GM10847 (cell line): ENCODE data around the gene TLX3.

Source experiments
- POLR2A ChIP-seq: IDR thresholded peaks from 2 replicates; pipeline ENCODE4 v1.6.1; 2011; ENCODE audit not compliant: insufficient read length; ENCODE audit errors: extremely low read depth

The TLX3 gene

DNA sequence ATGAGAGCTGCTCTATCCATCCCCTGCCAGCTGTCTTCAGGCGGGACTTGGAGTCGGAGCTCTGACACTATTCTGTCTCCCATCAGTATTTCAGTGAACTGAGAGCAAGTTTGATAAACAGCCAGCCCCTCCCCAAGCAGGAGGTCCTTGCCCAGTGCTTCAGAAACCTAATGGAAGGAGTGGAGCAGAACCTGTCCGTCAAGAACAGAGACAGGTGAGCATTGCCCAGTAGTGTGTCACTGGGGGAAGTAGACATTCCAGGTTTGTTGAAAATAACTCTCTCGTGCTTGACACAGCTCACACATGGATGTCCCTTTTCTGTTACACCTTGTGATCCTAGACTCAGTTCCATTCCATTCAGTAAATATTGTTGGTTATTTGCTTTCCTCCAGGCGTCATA is 13.2 kb upstream of the TLX3 start:
- TF ChIP-seq POLR2A: no peak

DNA sequence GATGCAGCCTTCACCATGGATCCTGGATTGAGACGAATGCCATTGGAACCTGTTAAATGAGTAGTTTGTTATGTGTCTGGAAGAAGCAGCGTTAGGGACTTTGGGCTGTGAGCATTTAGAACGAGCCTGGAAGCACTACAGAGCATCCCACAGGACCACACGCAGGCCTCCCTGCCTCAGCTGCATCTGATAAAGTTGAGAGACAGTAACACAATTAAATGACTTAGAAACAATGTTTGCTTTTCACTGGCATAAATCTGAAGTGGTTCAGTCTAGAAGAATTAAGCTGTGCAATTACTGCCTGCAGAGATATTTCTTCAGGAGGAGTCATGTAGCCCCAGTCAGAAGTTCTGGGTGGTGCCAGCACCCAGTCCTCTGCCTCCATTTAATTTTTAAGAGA is 9.8 kb upstream of the TLX3 start:
- TF ChIP-seq POLR2A: no peak

DNA sequence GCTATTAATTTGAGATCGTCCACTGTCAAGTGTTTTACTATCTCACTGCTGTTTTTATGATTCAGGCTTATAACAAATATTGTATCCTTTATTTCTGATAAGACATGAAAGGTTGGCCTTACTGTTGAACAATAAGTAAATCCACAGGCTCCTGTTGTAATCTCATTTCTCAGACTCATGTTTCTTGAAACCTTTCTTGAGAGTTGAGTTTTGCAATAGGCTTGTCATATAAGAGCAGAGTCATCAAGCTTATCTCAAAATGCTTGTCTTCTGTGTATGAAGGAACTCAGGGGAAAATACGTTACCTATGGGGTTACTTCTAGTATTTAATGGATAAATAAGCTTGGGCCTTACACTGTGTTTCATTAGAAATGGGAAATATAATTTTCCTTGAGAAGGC is 9.2 kb upstream of the TLX3 start:
- no peak for TF ChIP-seq POLR2A

DNA sequence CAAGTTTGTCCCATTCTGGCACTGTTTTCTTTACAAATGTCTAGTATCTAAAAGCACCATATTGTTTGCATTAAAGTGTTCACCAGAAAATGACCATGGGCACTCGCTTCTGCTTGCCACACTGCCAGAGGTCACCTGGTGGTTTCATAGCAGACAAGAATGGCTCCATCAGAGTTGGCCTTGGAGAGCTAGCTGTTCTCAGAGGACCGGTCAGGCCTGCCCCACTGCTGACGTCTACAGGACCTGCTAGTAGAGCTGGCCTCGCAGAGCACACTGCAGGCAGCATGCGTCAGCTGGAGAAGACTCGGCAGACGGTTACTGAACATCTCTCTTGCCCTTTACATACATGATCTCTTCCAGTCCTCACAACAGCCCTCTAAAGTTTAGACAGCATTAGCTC is 8.7 kb upstream of the TLX3 start:
- no peak for TF ChIP-seq POLR2A

DNA sequence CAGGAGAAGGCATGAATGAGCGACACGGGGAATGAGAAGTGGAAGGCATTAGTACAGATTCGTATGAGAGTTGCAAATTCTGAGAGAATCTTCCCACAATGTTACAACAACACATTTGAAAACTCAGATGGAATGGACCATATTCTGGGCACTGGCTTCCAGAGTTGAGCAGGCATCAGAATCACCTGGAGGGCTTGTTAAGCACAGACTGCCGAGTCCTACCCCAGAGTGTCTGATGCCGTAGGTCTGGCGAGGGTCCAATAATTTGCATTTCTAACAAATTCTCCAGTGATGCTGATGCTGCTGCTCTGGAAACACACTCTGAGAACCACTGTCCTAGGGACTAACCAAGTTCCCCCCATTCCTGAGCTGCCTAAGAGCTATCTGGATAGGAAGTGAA is 2.9 kb upstream of the TLX3 start:
- TF ChIP-seq POLR2A: no peak

DNA sequence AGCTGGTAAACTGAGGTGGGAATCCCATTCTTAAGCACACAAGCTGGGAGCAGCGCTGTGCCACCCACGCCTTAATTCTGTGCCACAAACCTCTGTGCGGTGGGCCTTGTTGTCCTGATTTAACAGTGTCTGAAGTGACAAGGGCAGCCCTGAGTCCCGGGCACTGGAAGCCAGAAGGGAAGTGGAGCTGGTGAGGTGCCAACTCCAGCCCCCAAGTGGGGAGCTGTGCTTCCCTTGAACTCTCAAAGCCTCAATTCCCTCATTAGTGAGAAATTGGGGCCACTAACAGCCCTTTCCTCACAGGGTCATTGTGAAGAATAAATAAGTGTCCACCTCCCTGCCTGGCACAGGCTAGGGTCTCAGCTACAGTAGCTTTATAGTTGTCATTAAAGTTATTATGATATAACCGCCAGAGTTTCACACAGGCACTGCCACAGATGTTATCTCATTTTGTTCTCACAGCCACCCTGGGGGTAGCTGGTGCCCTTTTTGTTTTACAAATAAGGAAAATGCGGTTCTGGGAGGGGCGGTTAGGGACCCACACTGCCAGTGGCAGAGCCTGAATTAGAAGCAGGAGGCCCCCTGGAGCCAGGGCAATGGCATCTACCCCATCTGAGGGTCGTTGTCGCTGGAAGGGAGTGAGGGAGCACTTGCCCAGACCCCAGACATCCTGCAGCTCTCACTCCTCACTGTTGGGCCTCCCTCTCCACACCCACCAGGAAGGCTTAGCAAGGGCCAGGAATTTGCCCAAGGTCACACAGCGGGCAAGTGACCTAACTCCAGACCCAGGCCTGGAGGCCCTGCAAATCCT is 2.1 kb upstream of the TLX3 start:
- TF ChIP-seq POLR2A: no peak

DNA sequence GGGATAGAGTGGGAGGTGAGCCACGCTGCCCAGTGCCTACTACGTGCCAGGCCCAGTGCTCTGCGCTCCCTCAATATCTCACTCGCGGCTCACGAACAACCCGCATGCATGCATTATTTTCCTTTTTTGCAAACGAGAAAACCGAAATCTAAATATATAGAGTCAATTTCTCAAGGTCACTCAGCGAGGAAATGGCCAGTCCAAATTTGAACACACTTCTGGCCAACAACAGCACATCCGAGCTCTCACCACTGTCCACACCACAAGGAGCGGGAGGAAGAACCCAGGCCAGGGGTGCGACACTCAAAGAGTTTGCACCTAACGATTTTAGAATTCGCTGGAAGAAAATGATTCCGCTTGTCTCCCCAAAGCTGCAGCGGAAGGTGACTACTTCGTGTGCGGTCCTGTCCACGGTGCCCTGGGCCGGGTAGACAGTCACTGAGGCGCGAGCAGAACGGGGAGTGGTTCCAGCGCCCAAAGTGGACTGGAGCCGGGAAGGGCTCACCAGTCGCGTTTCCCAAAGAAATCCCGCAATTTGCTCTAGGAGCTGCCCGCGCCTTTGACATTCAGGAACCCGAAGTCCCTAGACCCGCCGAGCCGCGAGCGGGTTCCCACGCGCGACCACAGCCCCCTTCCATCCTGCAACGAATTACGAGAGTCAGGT is 1.1 kb upstream of the TLX3 start:
- TF ChIP-seq POLR2A: no peak

DNA sequence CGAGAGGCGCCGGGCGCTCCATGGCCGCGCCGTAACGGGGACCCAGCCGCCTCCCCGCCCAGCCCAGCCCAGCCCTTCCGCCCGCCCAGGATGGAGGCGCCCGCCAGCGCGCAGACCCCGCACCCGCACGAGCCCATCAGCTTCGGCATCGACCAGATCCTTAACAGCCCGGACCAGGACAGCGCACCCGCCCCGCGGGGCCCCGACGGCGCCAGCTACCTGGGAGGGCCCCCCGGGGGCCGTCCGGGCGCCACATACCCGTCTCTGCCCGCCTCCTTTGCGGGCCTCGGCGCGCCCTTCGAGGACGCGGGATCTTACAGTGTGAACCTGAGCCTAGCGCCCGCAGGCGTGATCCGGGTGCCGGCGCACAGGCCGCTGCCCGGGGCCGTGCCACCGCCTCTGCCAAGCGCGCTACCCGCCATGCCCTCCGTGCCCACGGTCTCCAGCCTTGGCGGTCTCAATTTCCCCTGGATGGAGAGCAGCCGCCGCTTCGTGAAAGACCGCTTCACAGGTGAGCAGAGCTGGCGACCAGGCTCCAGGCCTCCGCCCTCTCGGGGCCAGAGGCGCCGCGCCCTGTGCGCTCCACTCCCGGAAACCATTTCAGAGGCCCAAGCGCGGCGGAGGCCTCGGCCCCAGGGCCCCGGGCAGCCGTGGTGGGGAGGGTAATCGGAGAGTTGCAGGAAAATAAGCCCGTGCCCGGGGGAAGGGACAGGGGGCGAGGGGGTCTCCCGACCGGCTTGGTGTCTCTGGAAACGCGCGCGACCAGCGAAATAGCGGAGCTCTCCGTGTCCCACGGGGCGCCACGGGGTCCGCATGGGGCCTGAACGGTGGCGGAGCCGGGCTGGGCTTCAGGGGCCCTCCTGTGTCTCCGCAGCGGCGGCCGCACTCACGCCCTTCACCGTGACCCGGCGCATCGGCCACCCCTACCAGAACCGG is 496 bp downstream of the TLX3 start:
- TF ChIP-seq POLR2A: no peak

DNA sequence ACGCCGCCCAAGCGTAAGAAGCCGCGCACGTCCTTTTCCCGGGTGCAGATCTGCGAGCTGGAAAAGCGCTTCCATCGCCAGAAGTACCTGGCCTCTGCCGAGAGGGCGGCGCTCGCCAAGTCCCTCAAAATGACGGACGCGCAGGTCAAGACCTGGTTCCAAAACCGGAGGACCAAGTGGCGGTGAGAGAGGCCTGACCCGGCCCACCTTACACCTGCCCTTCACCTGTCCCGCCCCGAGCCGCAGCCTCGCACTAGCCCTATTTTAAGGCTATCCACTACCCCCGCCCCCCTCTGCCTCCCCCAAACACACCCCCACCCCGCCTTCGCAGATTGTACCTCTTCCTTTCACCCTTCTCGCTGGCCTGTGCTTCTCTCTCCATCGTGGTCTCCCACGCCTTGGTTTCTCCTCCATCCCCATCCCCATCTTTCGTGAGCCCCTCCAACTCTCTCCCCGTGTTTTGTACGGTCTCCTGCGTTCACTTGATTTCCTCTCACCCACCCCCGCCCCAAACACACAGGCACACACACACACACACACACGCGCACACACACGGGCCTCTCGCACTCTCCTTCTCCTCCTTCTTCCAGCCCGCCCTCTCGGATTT is 1.3 kb downstream of the TLX3 start:
- TF ChIP-seq POLR2A: no peak

DNA sequence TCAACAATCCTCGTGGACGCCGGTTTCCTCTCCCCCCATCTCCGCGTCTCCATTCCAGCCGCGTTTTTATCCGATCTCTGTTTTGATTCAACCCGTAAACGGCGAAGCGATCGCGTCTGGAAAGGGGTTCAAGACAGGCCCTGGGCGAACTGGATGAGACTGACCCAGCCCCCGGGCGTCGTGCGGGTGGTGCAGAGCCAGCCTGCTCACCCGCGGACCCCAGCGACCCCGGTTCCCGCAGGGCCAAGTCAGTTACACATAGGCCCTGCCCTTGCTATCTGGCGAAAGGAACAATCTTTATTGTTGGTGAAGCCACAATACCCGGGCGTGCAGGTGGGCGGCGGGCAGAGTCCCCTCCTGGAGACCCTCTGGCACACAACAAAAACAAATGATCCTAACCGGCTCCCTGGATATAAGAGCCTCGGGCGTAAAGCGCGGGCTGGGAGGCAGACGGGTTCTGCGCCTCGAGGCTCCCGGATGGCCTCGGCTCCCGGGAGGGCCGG is 1.8 kb downstream of the TLX3 start:
- no peak for TF ChIP-seq POLR2A

DNA sequence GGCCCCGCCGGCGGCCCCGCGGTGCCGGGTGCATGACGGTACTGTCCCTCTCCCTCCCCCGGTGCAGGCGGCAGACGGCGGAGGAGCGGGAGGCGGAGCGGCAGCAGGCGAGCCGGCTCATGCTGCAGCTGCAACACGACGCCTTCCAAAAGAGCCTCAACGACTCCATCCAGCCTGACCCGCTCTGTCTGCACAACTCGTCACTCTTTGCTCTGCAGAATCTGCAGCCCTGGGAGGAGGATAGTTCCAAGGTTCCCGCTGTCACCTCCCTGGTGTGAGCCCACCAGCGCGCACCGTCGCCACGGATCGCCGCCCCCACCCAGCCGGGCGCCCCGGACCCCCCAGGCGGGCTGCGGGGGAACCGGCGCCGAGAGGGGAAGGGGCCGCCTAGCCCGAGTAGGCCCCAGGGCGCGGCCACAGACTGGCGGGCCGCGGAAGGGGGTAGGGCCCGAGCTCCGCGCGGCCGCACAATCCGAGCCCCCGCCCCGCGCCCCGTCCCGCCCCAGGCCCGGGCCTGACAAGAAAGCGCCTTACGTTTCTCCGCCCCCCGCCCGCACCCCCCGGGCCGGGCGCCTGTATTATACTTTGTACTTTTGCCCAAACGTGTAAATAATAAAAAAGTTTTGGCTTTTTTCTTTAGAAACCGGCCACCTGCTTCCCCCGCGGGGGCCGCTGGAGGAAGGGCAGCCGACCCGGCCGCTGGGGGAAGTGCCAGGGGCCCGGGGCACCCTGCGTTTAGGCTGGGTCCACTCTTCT is 2.5 kb downstream of the TLX3 start:
- TF ChIP-seq POLR2A: no peak

DNA sequence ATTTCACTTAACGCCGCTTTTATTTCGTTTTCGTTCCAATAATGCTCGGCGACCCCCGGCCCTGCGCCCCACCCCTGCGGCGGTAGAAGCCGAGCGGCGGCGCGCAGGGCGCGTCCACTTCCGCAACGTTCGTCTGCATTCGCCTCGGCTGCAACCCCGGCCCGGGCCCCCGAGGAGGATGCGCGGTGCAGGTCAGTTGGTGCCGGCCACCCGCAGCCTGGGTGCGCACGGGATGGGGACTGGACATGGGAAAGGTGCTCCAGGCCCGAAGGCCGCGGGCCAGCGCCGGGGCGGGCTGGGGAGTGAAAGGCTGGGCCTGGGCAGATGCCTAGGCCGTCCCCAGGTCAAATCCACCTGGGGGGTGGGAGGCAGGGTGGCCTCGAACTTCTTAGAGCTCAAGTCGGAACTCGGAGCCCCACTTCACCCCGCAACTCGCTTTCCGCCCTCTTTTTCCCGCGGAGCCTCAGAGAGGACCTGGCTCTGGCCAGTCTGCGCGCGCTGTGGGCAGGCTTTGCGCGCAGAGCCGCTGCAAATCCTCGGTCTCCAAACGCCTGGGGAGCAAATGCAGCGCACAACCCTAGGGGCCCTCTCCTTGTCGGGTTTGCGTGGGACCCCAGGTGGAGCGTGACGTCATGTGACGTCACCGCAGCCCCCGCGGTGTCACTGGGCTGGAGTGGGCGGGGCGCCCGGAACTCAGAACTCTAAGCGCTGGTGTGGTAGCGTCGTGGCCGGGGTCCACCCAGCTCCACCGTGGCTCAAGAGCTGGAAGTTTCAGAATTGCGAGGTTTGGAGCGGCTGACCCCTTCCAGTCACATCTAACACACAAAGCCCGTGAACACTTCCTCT is 3.3 kb downstream of the TLX3 start:
- no peak for TF ChIP-seq POLR2A

DNA sequence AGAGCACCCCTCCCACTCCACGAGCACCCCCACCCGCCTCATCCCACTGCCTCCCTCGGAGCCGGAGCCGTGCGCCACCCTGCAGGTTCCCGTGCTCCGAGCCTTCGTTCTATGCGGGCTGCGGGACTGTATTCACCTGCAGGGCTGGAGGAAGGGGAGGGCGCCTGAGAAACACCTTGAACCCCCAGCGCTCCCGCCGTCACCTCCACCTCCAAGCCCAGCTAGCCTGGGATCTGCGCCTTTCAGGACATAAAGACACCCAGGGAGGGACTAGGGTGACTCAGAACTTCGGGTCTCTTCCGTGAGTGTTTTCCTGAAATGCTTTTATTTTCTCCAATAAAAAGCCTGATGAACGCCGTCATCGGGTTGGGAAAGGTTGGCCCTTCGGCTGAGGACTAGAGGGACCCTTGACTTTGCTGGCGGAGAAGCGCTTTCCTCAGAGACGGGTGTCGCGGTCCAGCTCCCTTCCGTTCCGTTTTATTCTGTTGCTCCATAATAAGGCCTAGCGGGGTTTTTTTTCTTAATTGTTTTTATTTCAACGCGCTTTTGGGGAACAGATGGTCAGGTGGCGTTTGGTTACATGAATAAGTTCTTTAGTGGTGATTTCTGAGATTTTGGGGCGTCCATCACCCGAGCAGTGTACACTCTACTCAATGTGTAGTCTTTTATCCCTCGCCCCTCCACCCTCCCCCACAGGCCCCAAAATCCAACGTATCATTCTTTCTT is 4.6 kb downstream of the TLX3 start:
- no peak for TF ChIP-seq POLR2A
